A549 treated with AZD9567 at 1 μM for 4 hours (cell line): ENCODE results near the gene C11orf54. TPM values are rescaled to one million over a fixed set of nuclear protein-coding genes. Genes with fewer than 3 reads are reported as not detected.

Source experiments
- total RNA-seq: library from RNA; stranded (reverse); fragments of 200-300 nt; extraction: Qiagen RNA extraction; gene quantifications from 5 replicates; pipeline ENCODE4 v1.2.3, GENCODE V29; 2022; ENCODE audit not compliant: insufficient read depth

The C11orf54 gene
- total RNA-seq: 10.2 to 20.0 TPM (median 11.0 TPM) in 5 replicates

DNA sequence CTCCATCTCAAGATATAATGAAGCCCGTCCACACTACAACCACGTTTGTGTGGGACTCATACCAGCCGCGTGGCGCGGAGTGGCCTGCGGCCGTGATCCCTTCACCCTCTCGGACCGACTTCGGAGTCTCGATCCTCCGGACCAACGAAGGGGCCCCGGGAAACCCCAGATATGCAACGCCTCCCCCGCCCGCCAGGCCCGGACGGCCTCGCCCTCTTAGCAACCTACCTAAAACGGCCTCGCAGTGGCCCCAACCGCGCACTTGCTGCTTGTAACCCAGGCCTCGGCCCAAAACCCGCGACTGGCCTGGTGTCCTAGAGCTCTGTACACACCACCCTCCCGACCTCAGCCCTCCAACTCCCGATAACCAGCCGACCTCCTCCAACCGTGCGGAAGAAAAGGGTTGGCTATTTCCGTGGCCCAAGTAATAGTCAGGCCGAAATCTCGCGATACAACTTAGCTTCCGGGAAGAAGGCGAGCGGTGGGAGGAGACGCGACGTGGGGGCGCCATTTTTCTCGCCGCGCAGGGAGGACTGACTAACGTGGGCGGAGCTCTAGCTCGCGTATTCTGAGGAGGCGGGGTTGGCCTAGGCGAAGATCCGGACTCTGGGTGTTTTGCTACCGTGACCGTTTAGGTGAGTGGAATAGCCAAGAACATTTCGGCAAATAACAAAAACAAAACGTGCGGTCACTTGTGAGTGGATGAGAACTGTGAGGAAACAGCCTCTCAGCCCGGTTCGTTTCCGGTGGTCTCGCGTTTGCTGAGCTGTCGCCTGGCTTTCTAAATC, at the start of gene C11orf54, which contains the start of gene TAF1D:
C11orf54 (plus strand) TSS at position 579 of the 788 bp plus-strand sequence. CDS start 5,722 bp downstream, outside the sequence.
TAF1D (minus strand) TSS at position 402 of the 788 bp plus-strand sequence. CDS start 2,191 bp downstream, outside the sequence.

GRCh38 chr11:93784145-93784934, 42.9 kb downstream of the C11orf54 start, which contains the start of gene MED17:
Gene MED17 (plus strand): TSS chr11:93784282. CDS start chr11:93784514, 232 bp downstream.

Other genes starting within 250 kb of the C11orf54 start
- gene SMCO4, start 198.3 kb upstream of the C11orf54 start, total RNA-seq: 13.5 to 19.2 TPM (median 17.0 TPM) in 5 replicates
- gene CEP295, start 80.0 kb upstream of the C11orf54 start, total RNA-seq: 4.9 to 6.5 TPM (median 6.4 TPM) in 5 replicates
- gene TAF1D, start 177 bp upstream of the C11orf54 start, total RNA-seq: 93.0 to 105 TPM (median 100 TPM) in 5 replicates
- 21.3 to 24.9 TPM (median 22.7 TPM) in 5 replicates for gene MED17, start 42.6 kb downstream of the C11orf54 start, total RNA-seq
- gene VSTM5, start 108.9 kb downstream of the C11orf54 start, total RNA-seq: not detected in 5 replicates